HG03095 (cell line): ENCODE results near the gene CLEC16A.

Experiments used
- ATAC-seq: cut with Tn5 transposase; IDR thresholded peaks from one replicate; pipeline ENCODE4 v1.9.1; 2021; ENCODE audit warnings: moderate library complexity; ENCODE audit not compliant: unreplicated experiment

CLEC16A gene

DNA sequence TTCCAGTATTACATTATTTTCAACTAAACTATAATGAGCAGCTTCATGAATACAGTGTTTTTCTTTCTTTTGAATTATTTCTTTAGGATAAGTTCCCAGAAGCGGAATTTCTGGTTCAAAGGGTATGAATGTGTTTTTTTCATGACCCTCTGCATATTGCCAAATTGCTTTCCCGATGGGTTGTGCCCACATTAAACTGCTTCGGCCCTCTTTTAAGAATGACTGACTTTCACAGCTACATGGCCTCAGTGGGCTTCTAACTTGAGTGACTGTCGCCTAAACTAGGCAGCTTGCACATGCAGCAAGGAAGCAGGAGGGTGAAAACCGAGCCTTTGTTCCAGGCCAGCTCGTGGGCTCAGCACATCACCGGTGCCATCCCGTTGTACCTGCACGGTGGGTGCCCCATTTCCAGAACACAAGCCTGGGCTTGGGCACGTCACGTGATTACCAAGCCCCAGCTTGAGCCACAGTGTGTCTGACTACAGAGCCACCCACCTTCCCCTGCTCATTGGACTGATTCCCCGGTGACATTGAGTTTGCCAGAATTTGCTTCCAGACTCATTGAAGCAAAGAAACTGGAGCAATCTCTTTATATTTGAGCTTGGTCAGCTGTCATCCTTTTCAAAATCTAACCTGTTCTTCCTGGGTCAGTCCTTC lies 112.8 kb downstream of the CLEC16A start:
- ATAC-seq = no peak

DNA sequence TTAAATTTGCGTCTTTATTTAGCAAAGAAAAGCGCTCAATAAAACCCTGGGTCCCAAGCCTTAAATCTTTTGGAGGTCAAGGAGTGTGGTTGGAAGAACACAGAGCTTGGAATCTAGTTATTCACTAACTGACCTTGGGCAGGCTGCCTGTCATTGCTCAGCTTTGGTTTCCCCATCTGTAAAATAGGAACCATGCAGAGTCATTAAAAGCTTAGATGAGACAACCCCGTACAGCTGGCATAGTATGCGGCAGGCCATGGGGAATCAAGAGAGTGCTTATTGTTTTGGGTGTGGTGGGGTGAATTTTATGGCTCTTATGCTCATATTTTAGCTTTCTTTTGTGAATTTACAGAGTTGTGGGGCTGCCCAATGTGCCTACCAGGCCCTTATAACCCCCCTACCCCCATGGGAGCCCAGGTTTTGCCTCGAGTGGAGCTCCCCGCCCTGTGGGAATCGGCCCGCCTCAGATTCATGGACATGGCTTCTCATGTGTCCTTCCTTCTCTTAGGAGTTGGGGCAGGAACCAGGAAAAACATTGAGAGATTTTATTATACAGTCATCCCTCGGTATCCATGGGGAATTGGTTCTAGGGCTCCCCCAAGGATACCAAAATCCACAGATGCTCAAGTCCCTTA lies 113.5 kb downstream of the CLEC16A start:
- no peak for ATAC-seq

DNA sequence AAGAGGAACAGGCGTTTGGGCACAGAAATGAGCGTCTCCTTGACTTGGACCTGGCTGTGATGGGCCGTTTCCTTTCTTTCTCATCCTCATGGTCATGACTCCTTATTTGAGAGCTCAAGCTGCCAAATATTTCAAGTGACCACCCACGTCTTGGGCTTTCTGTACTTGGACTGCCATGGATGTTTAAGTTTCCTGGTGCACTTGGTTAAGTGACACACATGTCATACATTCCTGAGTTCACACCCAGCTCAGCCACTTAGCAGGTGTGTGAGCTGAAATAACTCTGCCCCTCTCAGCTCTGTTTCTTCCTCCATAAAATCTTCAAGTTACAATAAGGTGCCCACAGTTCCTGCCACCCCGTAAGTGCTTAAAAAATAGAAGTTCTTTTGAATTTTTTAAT lies 114.5 kb downstream of the CLEC16A start:
- no peak for ATAC-seq

DNA sequence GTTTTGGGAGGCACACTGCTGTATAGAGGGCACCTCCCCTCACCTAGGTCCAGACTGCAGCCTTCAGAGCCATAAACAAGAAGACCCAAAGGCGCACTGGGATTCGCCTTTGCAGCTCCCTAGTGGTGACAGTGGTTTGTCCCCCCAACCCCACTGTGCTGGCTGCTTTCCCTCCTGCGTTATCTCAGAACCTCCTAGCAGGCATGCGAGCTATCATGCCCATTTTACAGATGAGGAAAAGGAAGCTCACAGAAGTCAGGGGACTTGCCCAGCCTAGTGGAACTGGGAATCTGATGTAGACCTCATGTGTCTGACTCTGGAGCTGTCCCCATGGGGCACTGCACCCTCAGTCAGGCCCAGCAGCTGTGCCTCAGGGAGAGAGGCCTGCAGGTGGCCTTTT lies 115.2 kb downstream of the CLEC16A start:
- ATAC-seq = no peak

DNA sequence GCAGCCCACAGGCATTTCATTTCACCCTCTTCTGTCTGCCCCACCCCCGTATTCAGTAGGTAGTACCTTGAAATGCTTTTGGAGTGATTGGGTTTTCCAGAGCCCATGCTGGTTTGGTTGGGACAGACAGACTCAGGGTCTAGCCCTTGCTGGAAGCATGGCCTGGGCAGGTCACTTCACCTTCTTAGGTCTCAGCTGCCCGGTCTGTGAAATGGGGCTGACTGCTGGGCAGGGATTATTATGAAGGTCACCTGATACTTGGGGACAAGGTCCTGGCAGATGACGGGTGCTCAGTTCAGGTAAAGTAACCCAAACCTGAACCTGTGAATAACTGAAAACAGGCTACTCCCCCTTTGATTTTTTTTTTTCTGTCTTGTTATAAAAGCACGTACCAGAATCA lies 116.0 kb downstream of the CLEC16A start:
- ATAC-seq = no peak

DNA sequence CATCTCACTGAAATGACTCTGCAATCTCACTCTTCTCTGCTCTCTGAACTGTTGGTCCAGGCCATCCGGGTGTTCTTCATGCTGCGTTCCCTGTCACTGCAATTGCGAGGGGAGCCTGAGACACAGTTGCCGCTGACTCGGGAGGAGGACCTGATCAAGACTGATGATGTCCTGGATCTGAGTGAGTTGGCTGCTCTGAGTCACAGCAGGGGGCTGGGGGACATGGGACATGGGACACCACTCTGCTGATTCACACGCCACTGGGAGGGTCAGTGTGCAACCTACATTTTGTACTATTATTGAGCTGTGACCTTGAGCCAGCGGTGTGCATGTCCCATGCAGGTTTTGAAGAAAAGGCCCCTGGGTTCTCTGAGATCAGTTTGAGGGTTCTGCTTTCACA lies 116.5 kb downstream of the CLEC16A start:
- no peak for ATAC-seq

DNA sequence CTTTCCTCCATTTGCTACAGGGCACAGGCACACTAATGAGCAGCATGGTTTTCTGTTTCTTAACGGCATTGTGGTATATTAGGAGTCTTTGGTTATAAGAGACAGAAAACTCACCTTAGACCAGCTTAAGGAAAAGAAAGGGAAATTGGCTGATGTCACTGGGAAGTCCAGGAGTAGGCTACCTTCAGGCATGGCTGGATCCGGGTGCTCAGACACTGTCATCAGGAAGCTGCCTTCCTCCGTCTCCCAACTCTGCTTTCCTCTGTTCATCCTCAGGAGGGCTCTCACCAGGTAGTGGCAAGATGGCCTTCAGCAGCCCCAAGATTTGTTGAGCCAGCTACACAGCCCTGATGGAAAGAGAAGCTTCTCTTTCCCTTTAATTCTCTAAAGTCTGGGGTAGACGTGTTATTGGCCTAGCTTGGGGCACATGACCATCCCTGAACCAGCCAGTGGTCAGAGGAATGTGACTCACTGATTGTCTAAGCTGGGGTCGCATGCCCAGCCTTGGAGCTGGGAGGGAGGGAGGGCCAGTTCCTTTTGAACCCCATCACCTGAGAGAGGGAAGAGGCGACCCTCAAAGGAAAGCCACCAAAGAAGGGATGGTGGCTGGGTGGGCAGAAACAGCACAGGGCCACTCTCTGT lies 117.4 kb downstream of the CLEC16A start:
- ATAC-seq = no peak

DNA sequence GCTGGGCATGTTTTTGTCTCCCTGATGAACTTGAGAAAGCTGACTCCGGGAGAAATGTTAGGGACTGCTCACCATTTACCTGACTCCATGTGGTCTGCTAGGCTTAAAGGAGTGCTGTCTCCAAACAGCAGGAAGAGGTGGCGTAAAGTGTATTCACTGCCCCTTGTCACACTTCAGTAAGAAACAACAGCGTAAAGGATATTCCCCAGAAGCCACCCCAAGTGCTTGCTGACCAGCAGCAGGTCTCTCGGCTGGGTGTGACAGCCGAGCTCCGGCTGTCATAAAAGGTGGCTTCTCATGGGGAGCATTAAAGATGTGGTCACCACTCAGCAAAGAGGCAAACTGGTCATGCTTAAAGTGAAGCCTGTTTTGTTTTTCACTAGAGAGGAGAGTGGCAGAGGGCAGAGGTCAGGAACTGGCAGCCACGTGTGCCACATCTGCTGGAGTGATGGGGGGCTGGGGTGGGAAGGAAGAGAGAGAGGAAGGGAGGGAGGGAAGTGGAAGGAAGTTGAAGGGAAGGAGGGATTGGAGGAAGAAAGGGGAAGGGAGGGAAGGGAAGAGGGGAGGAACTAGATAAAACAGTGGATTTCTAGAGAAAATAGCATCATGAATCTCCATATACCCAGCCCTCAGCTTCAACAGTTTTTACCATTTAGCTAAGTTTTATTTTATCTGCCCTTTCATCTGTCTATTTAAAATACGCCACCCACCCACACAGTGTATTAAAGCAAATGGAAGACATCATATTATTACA lies 119.3 kb downstream of the CLEC16A start:
- no peak for ATAC-seq

DNA sequence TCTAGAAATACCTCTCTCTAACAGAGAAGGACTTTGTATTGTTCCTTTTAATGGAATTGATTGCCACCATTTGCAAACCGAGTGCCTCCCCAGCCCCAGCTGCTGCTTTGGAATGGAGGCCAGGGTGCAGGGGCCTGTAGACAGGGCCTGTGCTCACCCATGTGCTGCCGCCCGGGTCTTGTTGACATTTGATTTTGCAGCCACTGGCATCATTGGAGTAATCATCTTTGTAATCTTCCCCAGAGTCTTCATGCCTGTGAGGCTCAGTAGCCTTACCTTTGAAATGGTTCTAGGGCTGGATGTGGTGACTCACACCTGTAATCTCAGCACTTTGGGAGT lies 119.8 kb downstream of the CLEC16A start:
- ATAC-seq = no peak

DNA sequence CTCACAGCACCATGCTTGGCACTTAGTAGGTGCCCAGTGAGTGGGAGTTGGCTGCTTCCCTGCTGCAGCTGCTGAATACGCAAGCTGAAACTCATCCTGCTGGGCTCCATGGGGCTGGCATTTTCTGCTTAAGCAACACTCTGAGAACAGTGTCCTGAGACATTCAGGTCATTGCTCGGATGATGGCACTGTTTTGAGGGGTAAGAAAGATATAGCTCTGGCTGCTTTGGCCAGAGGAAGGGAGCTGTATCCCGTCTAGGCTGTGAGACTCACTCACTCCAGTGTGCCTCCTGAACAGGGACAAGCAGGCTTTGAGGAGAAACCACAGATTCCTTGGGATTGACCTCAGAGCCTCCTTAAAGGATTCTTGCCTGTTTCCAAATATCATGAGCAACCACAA lies 120.5 kb downstream of the CLEC16A start:
- ATAC-seq = no peak

DNA sequence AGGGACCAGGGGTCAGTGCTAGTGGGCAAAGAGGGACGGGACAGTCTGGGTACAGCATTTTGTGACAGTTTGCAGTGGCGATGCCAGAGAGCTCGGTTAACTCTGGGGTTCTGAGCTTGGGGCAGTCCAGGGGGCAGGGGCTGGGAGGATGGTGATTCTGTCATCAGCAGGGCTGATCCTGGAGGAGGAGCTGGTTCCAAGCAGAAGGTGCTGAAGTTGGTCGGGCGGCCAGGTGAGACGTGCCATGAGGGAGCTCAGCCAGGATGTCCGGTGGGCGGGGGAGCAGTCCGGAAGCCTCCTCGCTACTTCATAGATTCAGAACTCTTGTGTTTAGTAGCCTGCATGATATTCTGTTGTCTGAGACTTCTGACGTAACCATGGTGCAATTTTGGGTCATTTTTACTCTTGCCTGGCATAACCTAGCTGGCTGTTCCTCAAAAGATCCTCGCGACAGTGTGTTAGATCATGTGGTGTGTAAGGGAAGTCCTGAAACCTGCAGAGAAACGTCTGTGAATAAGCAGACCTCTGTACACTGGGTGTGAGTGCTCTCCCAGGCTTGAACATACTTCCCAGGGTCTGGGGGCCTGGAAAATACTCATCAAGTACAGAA lies 122.0 kb downstream of the CLEC16A start:
- no peak for ATAC-seq

DNA sequence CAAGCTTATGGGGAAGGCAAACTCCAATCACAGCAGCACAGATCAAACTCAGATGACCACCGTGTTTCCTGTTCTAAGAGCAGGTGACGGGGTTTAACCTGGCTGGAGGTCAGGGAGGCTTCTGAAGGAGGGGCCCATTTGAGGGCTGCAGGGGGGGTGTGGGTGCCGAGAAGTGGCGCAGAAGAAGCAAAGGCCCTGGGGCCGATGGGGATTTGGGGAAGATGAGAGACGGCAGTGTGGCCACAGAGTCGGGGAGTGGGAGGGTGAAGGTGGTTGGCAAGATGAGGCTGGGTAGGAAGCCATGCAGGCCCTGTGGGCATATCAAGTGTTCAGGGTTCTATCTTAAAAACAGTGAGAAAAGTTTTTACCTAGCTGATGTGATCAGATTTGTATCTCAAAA lies 122.9 kb downstream of the CLEC16A start:
- no peak for ATAC-seq

DNA sequence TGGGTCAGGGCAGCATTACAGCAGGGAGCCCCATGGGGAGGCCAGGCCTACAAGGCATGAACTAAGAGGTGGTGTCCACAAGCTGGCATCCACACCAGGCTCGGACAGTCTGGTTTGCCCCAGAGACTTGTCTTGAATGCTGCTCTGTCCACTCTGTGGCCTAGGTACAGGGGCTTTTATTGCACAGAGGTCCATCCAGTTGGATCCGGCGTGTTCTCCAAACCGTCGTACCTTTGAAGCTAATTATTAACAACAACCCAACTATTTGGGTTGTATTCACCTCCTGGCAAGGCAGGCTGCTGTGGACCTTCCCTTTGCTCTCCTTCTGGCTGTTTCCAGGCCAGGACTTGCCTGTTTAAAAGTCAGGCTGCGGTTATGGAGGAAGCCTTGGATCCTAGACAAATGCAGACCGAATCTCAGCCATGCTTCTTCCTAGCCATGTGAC lies 123.4 kb downstream of the CLEC16A start:
- no peak for ATAC-seq

DNA sequence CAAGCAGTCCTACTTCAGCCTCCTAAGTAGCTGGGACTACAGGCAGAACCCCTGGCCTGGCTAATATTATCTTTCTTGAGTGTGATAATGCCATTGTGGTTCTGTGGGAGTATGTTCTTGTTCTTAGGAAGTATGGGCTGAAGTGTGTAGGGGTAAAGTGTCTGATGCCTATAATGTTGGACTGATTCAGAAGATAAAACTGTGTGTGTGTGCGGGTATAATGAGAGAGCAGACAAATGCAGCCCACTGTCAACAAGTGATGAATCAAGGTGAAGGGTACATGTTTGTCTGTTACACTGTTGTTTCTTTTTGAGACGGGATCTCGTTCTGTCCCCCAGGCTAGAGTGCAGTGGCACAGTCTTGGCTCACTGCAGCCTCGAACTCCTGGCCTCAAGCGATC lies 127.5 kb downstream of the CLEC16A start:
- no peak for ATAC-seq

DNA sequence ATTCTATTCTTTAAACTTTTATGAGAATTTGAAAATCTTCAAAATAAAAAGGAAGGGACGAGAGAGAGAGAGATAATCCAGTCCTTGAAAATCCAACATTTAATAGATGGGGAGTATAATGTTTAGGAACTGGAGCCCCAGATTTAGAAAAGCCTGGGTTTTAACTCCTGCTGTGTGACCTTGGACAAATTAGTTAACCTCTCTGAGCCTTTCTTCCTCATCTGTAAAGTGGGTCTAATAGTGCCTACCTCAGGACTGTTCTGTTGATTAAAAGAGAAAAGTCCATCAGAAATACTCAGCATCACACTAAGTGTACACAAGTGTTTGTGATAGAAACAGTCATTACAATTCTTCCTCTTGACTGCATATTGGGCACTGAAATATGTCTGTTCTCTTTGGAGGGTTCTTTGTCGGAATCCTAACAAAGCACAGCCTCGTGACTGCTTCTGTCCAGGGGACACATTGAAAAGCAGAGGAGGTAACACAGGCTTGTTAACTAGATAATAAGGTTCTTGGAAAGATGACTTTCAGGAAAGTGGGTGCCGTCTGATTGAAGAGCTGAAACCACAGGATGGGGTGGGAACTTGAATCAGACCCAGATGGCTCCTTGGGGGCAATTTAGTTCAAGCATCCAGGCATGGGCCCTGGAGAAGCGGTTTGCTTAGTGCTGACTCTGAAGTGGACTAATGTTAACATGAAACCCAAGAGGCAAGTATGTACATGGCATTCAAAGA lies 128.2 kb downstream of the CLEC16A start:
- no peak for ATAC-seq

DNA sequence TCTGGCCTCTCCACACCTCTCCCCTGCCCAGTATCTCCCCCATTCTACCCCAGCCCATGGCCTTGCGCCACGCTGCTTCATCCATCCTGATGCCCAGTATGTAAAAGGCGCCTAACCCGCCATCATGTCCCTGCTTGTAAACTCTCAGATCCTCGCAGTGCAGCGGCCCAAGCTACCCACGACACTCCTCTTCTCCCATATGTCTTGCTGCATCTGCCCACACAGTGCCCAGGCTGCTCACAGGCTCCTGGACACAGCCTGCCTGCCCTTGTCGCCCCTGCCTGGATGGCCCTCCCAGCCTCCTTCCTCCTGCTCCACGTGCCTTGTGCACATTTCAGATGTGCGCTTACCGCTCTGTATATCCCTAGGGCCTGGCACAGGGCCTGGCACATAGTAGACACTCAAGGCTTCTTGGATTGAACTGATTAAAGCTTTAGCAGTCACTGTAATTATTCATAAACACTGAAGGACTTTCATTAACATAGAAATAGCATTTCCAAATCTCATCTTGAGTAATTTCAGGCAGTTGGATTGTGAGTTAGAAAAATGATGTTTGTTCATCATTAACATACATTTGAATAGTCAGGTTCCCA lies 129.1 kb downstream of the CLEC16A start:
- no peak for ATAC-seq

DNA sequence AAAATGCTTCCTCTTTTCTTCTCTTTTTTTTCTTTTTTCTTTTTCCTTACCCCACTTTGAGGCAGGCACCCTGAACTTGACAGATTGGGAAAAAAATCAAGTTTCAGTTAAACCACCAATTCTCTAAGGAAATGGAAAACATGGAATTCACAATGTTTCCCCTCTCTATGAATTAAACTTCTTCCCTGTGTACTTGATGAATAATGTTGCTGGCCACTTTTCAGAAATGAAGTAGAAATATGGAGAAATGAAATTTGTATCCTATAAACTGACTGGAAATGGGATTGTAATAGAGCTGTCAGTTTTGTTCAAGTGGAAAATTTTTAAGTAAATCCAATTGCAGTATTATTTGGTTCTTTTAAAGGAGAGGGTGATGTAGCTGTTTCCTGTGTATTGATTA lies 129.8 kb downstream of the CLEC16A start:
- no peak for ATAC-seq

DNA sequence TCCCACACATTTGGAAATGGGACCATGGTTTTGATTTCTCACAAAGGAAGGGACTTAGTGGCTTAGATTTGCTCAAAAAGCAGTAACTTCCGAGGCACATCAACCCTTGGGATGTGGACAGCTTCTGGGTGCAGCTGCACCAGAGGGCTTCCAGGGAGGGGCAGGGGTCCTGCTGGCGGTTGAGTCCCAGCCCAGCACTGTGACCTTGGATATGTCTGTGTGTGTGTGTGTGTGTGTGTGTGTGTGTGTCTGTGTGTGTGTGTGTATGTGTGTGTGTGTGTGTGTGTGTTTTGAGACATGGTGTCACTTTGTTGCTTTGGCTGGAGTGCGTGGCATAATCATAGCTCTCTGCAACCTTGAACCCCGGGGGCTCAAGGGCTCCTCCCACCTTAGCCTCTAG lies 130.8 kb downstream of the CLEC16A start:
- no peak for ATAC-seq

DNA sequence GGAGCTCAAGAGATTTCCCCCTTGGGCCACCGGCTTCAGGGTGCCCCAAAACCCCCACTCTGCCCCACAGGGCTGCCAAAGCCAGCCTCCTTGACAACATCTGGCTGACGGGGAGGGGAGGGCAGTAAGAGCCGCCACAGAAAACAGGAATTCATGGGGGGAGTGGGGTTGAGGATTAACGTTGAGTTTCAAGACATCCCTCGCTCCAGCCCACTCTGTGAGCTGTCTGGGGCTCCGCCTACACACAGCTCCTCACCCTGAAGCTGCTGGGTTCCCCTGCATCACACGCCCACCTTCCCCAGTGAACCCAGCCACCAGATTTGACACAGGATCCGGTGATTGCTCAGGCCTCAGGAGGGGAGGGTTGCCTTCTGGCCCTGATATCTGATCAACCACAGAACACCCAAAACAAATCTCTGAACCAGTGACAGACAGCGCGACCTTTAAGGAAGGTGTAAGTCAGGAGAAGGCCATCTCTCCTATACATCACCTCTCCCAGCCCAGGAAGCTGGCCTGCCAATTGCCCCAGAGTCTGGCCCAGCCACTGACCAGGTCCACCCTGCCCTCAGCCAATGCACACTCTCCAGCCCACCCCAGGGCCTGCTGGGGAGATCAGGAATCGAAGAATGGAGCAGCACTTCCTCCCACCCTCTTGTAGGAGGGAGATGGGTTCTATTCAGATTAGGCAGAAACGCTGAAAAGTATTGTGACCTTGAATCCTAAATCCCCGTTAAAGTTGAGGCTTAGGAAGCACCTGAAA lies 132.1 kb downstream of the CLEC16A start:
- ATAC-seq = peak; percentile 51
